CD4-positive, alpha-beta T cell treated with Interleukin-21 for 1 hour (primary cell): ENCODE measurements around the gene ZNF385C.

ENCODE experiments used
- DNase-seq: peaks from one replicate; pipeline ENCODE4 v3.0.0-alpha.2; 2020

Gene ZNF385C

DNA sequence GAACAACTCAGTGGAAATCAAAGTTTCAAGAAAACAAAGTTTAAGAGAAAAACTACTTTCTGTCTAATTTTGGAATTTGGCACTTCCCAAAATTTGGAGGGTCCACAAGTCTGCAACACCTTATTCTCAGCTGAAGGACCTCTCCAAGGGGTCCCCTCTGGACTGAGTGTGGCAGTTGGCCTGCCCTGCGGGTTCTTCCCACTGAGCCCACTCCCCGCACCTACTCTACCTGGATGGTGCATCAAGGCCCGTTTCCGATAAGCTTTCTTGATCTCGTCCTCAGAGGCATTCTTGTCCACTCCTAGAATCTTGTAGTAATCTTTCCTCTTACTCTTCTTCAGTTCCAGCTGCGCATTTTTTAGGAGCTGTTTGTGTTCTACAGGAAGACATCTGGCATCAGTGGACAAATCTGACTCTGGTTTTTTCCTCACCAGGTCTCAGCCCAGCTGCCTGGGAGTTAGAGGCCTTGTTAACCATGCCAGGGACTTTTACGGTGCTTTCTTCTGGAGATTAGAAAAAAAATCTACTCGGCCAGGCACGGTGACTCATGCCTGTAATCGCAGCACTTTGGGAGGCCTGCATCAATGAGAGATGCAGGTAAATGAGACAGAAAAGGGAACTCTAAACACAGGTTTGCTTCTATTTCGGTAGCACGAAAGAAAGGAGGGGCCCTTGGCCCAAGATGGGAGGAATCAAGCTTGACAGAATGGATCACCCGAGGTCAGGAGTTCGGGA, 116.1 kb downstream of the ZNF385C start:
- no peak for DNase-seq

GRCh38 chr17:41977991-41978390, 120.3 kb downstream of the ZNF385C start:
- DNase-seq, result no peak

- no peak for DNase-seq
These were observed 122.0 kb downstream of the ZNF385C start for GRCh38 chr17:41976142-41976768.
